ENCODE results near the gene SETDB1. TPM values are rescaled to one million over a fixed set of nuclear protein-coding genes. Genes with fewer than 3 reads are reported as not detected.

SETDB1 gene
- total and polyA plus RNA-seq, 2 of the 13 experiments (the other 11 are each of a cell fraction or from before 2014, with no cell fraction given), result 33.1 to 34.6 TPM

GRCh38 chr1:150981805-150982712 is 55.9 kb downstream of the SETDB1 start, which contains the start of gene ANXA9 (continued):
- TF ChIP-seq ZNF142 (CRISPR knock-in tag; IDR thresholded peaks at IDR 0.05), result no peak
- no peak for TF ChIP-seq NFRKB (IDR thresholded peaks at IDR 0.05)
- no peak for TF ChIP-seq POLR2AphosphoS2 (IDR thresholded peaks at IDR 0.05; ENCODE audit: low read depth, low read length)
- no peak for TF ChIP-seq TAF15 (IDR thresholded peaks at IDR 0.05; ENCODE audit: low read depth, low read length, poor library complexity, severe bottlenecking)
- no peak for TF ChIP-seq ZNF30 (CRISPR knock-in tag; IDR thresholded peaks at IDR 0.05)
- TF ChIP-seq ZBTB7A (CRISPR knock-in tag; IDR thresholded peaks at IDR 0.05), result 0 out of 2 replicates have a peak, but pooled peaks have one; percentile 51
- 0 out of 2 replicates have a peak, but pooled peaks have one; percentile 55 for TF ChIP-seq TEAD2 (CRISPR knock-in tag; IDR thresholded peaks at IDR 0.05)
- TF ChIP-seq ZNF629 (CRISPR knock-in tag; conservative IDR thresholded peaks at IDR 0.05), result peak; percentile 44
- TF ChIP-seq TEAD3 (CRISPR knock-in tag; optimal IDR thresholded peaks at IDR 0.05; ENCODE audit: borderline replicate concordance), result peak; percentile 26
- no peak for TF ChIP-seq ZNF713 (CRISPR knock-in tag; IDR thresholded peaks at IDR 0.05)
- peak; percentile 91 for TF ChIP-seq ZNF605 (CRISPR knock-in tag; IDR thresholded peaks at IDR 0.05)
- TF ChIP-seq HNF1B (CRISPR knock-in tag; IDR thresholded peaks at IDR 0.05), result no peak
- no peak for TF ChIP-seq RORA (CRISPR knock-in tag; IDR thresholded peaks at IDR 0.05)
- no peak for TF ChIP-seq HCFC1 (IDR thresholded peaks at IDR 0.05; ENCODE audit: low read depth, low read length)
- peak in 1 of 2 experiments; percentile 39; a peak in 1 of 4 replicates for TF ChIP-seq REST (IDR thresholded peaks at IDR 0.05; ENCODE audit: borderline replicate concordance in 1 of 2, low read depth in 1 of 2, low read length in 2 of 2)
